22Rv1 (cell line): ENCODE data around the gene ABCC6.
A peak's percentile ranks its signal among the peaks of the same experiment; 100 is the strongest.

Experiments used
- CTCF ChIP-seq: fragments of 450-650 bp; IDR thresholded peaks from 2 replicates; pipeline ENCODE4 v1.5.1; 2017; ENCODE audit warnings: mild to moderate bottlenecking
- ZFX ChIP-seq: fragments of 450-650 bp; IDR thresholded peaks from 2 replicates; pipeline ENCODE4 v1.6.1; 2017; ENCODE audit warnings: antibody characterized with exemption, borderline replicate concordance

GRCh38 chr16:16127469-16128116 is 95.7 kb downstream of the ABCC6 start:
- TF ChIP-seq CTCF (peak; percentile 91), ZFX (no peak)
